Measurements from ENCODE around the gene AP2B1. TPM values are rescaled to one million over a fixed set of nuclear protein-coding genes. Genes with fewer than 3 reads are reported as not detected.

Gene AP2B1
- total RNA-seq, 1 experiment from 2014 or later: 198 TPM

- no peaks in the 10 kb centered on the region for H3K79me2 ChIP-seq (ENCODE audit: insufficient read depth, low read length)
- no peak overlapping the region for H2AFZ ChIP-seq (ENCODE audit: low read depth, low read length, poor library complexity, severe bottlenecking)
- DNase-seq (ENCODE audit: low read depth, low spot score): no peak
- ChIA-PET RAD21 (ENCODE audit: low non-redundant PET in 1 of 2, low total read pairs in 2 of 2, uncharacterized antibody in 2 of 2, unreplicated experiment in 2 of 2) (no interaction called here), CTCF (no interaction called here), POLR2A (no interaction called here)
- no peak overlapping the region for H3K4me2 ChIP-seq (ENCODE audit: low read length)
- no peak overlapping the region for H3K4me3 ChIP-seq (replicated peaks in 1 of 2; ENCODE audit: low read depth in 1 of 2, low read length in 2 of 2)
- no peaks in the 10 kb centered on the region for H3K27me3 ChIP-seq (ENCODE audit: insufficient read depth, low read length)
- H3K4me1 ChIP-seq (ENCODE audit: control insufficient read depth in 1 of 2, insufficient read depth in 2 of 2, low read length in 2 of 2): no peaks in the 10 kb centered on the region
- no peak overlapping the region for H3K27ac ChIP-seq (ENCODE audit: low read depth, low read length)
- intact Hi-C loops (cut with micrococcal nuclease): no loop called here
- no peak for ATAC-seq
- no peaks in the 10 kb centered on the region for H3K9me3 ChIP-seq (ENCODE audit: control insufficient read depth in 1 of 2, insufficient read depth in 1 of 2, low read depth in 1 of 2, low read length in 2 of 2)
- H3K36me3 ChIP-seq (ENCODE audit: control insufficient read depth in 1 of 2, insufficient read depth in 2 of 2, low read length in 2 of 2): peaks cover 14 to 29% of the 10 kb centered on the region in 2 experiments; a peak in 3 of 4 replicates
- TF ChIP-seq EZH2phosphoT487 (IDR thresholded peaks at IDR 0.05; ENCODE audit: borderline replicate concordance) (no peak), RAD21 (IDR thresholded peaks at IDR 0.05; ENCODE audit: low read depth) (no peak), FOSL1 (IDR thresholded peaks at IDR 0.05; ENCODE audit: low read depth) (no peak), SP1 (IDR thresholded peaks at IDR 0.05; ENCODE audit: low read depth) (no peak), REST (IDR thresholded peaks at IDR 0.05; ENCODE audit: low read depth) (no peak), POLR2A (IDR thresholded peaks at IDR 0.05; ENCODE audit: borderline replicate concordance, extremely low read depth, insufficient read depth, insufficient read length) (no peak), ZNF274 (IDR thresholded peaks at IDR 0.05; ENCODE audit: low read depth, low read length) (no peak), TCF7L2 (IDR thresholded peaks at IDR 0.05; ENCODE audit: borderline replicate concordance, extremely low read depth, insufficient read depth, insufficient read length) (no peak), POLR2AphosphoS5 (IDR thresholded peaks at IDR 0.05; ENCODE audit: low read depth, low read length) (no peak), CEBPB (IDR thresholded peaks at IDR 0.05; ENCODE audit: low read depth) (no peak), MAX (IDR thresholded peaks at IDR 0.05) (no peak), ZFX (IDR thresholded peaks at IDR 0.05) (no peak), CTCF (IDR thresholded peaks at IDR 0.05 in 2 of 3, conservative IDR thresholded peaks at IDR 0.05 in 1 of 3; ENCODE audit: borderline replicate concordance in 1 of 3, insufficient read depth in 1 of 3, low read depth in 2 of 3, low read length in 2 of 3) (no peak), ELF1 (IDR thresholded peaks at IDR 0.05; ENCODE audit: borderline replicate concordance, low read depth) (no peak), CBX3 (IDR thresholded peaks at IDR 0.05; ENCODE audit: low read depth) (no peak), SIN3A (IDR thresholded peaks at IDR 0.05; ENCODE audit: low read depth) (no peak)
- H3K9me2 ChIP-seq (ENCODE audit: insufficient read depth): no peaks in the 10 kb centered on the region
- no TSS peak for BruUV-seq (replicated peaks)
- no peak overlapping the region for H3K9ac ChIP-seq (ENCODE audit: low read length)
- H4K20me1 ChIP-seq (ENCODE audit: insufficient read depth): no peaks in the 10 kb centered on the region
Observed at GRCh38 chr17:35715416-35715815, 128.3 kb downstream of the AP2B1 start.
